ENCODE measurements around the gene CELSR1. TPM values are rescaled to one million over a fixed set of nuclear protein-coding genes. Genes with fewer than 3 reads are reported as not detected.

The CELSR1 gene
- total RNA-seq, 1 experiment from 2014 or later = 22.6 TPM

DNA sequence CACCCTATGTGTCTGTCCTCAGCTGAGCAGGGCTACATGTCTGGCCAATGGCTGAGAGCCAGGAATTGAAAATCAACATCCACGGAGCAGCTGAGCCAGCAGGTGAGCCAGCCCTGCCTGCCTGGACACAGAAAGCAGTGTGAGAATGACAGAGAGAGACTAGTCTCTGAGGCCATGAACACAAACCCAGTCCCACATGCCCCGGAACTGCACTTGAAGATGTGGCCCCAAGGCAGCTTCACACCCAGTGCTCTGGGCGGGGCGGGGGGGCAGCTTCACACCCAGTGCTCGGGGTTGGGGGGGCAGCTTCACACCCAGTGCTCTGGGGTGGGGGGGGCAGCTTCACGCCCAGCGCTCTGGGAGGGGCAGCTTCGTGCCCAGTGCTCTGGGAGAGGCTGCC, 164.3 kb downstream of the CELSR1 start:
- Histone ChIP-seq H4K20me1 (ENCODE audit: control insufficient read depth, insufficient read depth, insufficient read length) (no peaks in the 10 kb centered on the region), H3K9ac (ENCODE audit: extremely low read depth, insufficient read length, low read length) (no peak overlapping the region), H2BK15ac (ENCODE audit: low read depth, low read length) (no peak overlapping the region), H3K27ac (ENCODE audit: insufficient read length, low read depth, low read length) (no peak overlapping the region), H2AFZ (ENCODE audit: low read length) (no peak overlapping the region), H3T11ph (ENCODE audit: low read length) (no peak overlapping the region), H2BK20ac (ENCODE audit: low read depth, low read length, poor library complexity, severe bottlenecking) (no peak overlapping the region), H3K18ac (ENCODE audit: insufficient read length, low read depth, low read length) (no peak overlapping the region), H3K4me1 (ENCODE audit: insufficient read depth, low read length) (peaks cover 6% of the 10 kb centered on the region; the same call in 1 of the 2 replicates), H3K23me2 (ENCODE audit: insufficient read length, low read depth, low read length, poor library complexity, severe bottlenecking) (peaks cover 4% of the 10 kb centered on the region), H4K5ac (ENCODE audit: insufficient read length, low read depth, low read length) (no peak overlapping the region), H3K4ac (ENCODE audit: low read depth, low read length) (no peak overlapping the region), H4K8ac (replicated peaks; ENCODE audit: insufficient read length, low read depth, low read length) (no peak overlapping the region), H3K79me2 (ENCODE audit: insufficient read depth, low read length) (no peaks in the 10 kb centered on the region), H3K79me1 (ENCODE audit: insufficient read depth, low read depth, low read length, poor library complexity, severe bottlenecking) (no peaks in the 10 kb centered on the region), H4K91ac (ENCODE audit: insufficient read length, low read depth, low read length) (no peak overlapping the region), H2AK5ac (ENCODE audit: insufficient read length, low read length) (no peak overlapping the region), H3K56ac (ENCODE audit: insufficient read length, low read depth, low read length) (no peak overlapping the region), H3K23ac (ENCODE audit: insufficient read length, low read depth, low read length) (no peak overlapping the region), H3K14ac (ENCODE audit: insufficient read depth, low read length) (no peak overlapping the region), H3K27me3 (ENCODE audit: insufficient read depth, low read length) (no peaks in the 10 kb centered on the region), H2BK12ac (ENCODE audit: insufficient read length, low read depth, low read length) (no peak overlapping the region), H2BK5ac (ENCODE audit: insufficient read length, low read length) (no peak overlapping the region), H3K4me2 (ENCODE audit: insufficient read depth, insufficient read length, low read length) (no peak overlapping the region), H3K9me3 (ENCODE audit: control insufficient read depth, low read depth, low read length) (no peaks in the 10 kb centered on the region), H2BK120ac (ENCODE audit: low read depth, low read length, poor library complexity, severe bottlenecking) (no peak overlapping the region)
- WGBS (ENCODE audit: extremely low coverage, insufficient read length, low lambda C conversion rate) = no CpG with 5 or more reads among the region's 8 CpGs
- Mint-ChIP-seq H3K4me1 (peaks cover 24 to 25% of the 10 kb centered on the region in 2 experiments), H3K9me3 (peaks cover 5 to 7% of the 10 kb centered on the region in 2 experiments; a peak in 2 of 5 replicates), H3K36me3 (ENCODE audit: insufficient read depth in 1 of 3, low read depth in 3 of 3) (peaks cover 14 to 27% (median 22%) of the 10 kb centered on the region in 3 experiments), H3K27ac (peak overlapping the region in 2 of 3 experiments; percentile 40 to 81; a peak in 2 of 7 replicates), H3K27me3 (ENCODE audit: low read depth) (no peaks in the 10 kb centered on the region), H3K4me3 (no peak overlapping the region)
- DNase-seq = no peak
- TF ChIP-seq, protein P1, sequence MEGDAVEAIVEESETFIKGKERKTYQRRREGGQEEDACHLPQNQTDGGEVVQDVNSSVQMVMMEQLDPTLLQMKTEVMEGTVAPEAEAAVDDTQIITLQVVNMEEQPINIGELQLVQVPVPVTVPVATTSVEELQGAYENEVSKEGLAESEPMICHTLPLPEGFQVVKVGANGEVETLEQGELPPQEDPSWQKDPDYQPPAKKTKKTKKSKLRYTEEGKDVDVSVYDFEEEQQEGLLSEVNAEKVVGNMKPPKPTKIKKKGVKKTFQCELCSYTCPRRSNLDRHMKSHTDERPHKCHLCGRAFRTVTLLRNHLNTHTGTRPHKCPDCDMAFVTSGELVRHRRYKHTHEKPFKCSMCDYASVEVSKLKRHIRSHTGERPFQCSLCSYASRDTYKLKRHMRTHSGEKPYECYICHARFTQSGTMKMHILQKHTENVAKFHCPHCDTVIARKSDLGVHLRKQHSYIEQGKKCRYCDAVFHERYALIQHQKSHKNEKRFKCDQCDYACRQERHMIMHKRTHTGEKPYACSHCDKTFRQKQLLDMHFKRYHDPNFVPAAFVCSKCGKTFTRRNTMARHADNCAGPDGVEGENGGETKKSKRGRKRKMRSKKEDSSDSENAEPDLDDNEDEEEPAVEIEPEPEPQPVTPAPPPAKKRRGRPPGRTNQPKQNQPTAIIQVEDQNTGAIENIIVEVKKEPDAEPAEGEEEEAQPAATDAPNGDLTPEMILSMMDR (conservative IDR thresholded peaks at IDR 0.05) = no peak

Data from H9 (cell line).